HG03103 (cell line): ENCODE results near the gene LPGAT1.
"Not testable (repeated sequence)": the region's sequence is repeated elsewhere in the genome, so short reads cannot be mapped to it uniquely, and the experiment has no call there.

Experiments used
- ATAC-seq: cut with Tn5 transposase; IDR thresholded peaks from one replicate; pipeline ENCODE4 v1.9.1; 2021; ENCODE audit warnings: low read depth; ENCODE audit not compliant: unreplicated experiment

LPGAT1 gene

DNA sequence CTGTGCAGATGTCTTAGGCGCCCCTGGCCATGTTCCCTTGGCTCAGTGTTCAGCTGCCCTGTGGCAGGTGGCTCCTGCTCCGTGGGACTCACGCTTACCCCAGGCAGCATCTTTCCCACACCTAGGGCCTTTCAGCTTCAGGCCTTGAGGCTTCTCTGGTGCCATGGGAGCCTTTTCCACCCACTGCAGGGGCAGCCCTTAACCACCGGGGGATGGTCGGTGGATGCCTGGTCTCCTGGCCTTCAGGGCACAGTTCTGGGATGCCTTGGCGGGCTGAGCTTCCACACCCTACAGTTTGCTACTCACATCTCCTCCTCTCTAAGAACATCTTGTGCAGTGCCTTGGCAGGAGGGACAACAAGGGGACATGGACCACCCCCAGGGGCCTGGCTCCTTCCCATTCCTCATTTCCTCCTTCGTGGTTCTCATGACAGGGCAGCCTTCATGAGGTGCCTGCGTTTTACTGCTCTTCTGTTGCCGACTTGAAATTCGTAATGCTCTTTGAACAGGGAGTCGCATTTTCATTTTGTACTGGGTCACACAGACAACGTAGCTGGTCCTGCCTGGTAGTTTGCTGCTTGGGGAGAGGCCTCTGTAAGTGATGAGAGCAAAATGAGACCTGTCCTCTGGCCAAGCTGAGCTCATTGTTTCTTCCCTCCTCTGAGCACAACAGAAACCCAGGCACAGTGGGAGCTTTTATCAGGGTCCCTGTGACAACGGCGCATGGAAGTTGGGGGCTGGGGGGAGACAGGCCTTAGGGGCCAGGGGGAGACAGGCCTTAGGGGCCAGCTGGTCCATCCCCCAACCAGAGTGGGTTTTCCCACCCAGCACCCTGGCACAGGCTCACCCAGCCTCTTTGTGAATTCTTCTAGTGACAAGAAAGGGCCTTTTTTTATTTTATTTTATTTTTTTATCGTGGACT, 93.2 kb downstream of the LPGAT1 start:
- ATAC-seq: no peak

DNA sequence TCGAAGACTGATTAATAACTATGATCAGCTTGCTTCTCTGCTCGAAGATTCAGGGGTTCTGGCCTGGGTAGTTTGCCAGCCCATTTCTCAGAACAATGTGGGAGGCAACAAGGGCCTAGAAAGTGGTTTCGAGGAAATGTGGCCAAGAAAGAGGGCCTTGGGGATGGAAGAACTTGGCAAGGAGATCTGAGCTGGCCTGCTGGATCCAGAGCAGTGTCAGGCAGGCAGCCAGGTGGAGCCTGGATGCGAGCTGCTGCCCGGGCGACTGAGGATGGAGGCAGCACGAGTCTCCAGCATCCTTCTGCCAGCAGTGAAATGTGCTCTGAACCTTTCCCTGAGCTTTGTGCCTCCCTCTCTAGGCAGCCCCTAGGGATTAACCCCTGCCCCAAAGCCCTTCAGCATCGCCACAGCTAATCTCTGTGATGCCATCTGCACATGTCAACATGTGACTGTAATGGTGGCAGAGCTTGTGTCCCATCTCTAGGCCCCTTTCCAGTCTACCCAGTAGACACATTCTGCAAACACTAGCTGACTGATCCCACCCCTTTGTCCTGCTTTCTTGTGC, 94.1 kb downstream of the LPGAT1 start:
- no peak for ATAC-seq

DNA sequence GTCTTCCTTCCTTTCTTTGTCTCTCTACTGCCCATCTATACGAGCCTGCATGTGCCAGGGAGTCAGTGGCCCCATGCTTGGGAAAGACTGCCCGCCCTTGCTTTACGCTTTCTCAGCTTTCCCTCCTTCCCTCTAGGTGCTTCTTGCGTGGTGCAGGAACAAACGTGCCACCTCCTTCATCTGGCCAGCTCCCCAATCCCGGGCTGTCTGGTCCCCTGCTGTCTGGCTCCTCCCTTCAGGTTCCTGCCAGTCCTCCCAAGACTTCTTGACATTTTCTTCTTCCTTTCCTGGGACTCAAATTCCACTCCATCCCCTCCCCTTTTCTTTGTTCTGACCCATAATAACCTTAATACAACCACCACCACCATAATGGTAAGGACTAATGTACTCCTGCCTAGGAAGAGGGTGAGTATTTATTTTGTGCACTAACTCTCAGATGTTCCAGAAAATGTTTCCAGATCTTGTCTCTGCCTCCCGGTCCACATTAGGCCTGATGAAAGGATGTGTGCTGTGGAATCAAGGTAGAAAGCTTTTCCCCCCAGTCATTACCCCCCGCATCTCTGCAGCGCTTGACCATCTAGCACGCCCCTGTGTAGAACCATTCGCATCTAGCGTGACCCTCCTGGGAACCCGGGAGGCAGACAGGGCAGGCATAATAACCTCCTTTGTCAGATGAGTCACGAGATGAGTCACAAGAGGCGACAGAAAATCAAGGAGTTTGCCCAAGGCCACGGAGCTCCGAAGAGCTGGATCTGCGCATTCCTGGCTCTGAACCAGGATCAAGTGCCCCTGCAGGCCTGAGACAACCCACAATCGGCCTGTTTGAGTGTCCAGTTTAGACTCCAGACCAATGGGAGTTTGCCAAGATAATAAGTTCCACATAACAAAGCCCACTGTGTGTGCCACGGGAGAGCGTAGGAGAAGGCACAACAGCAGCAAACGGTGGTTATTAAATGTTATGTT, 95.1 kb downstream of the LPGAT1 start:
- ATAC-seq: no peak

DNA sequence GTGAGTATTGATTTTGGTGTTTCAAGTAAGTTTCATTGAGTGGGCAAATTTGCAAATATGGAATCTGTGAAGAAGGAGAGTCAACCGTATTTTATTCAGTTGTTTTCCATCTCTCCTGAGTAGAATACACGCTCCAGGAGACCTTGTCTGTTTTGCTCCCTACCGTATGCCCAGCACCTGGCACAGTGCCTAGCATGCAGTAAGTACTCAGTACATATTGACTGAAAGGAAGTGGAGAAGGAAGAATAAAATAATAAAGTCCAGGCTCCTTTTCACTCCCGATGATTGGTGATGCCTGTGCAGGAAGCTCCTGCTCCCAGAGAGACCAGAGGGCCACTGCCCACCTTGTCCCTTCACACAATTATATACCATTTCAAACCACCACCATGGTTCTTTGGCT, 95.8 kb downstream of the LPGAT1 start:
- ATAC-seq: no peak

DNA sequence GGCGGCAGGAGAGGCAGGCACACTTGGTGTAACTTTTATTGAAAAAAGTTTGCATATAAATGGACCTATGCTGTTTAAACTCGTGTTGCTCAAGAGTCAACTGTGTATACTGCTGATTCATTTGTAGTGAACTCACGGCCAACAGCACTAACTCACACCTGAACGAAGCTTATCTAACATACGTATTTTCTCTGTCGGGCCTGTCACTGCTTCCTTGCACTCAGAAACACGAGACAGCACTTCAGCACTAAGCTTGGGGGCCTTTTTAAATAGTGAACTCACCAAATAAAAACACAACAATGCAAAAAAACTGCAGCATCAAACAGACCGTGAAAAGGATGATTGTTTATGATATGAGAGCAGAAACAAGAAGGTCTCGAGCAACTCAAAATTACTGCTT, 96.2 kb downstream of the LPGAT1 start:
- no peak for ATAC-seq

DNA sequence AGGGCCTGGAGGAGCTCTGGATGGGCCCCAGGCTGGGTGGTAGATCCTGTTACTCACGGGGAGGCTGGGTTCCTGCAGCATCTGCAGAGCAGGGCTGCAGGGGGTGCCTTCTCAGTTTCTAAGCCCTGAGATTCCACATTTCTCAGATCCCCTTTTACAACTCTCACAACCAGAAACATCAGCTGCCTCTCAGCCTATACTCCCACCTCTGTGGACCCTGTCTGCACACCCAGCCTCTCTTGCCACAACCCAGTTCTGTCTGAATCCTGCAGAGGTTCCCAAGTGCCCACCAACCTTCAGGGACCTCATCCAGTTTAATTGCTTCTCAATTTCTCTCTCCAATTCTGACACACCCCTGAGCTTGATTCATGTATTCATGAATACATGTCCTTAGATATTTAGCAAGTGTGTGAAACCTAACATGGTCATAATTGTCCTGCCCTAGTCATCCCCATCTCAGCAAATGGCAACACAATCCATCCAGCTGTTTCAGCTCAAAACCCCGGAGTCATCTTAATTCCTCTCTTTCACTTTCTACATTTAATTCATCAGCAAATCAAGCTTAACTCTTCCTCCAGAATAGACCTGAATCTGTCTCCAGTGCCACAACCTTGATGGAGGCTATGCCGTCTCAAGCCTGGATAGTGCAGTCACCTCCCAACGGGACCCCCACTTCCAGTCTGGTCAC, 98.1 kb downstream of the LPGAT1 start:
- ATAC-seq: peak; percentile 85

DNA sequence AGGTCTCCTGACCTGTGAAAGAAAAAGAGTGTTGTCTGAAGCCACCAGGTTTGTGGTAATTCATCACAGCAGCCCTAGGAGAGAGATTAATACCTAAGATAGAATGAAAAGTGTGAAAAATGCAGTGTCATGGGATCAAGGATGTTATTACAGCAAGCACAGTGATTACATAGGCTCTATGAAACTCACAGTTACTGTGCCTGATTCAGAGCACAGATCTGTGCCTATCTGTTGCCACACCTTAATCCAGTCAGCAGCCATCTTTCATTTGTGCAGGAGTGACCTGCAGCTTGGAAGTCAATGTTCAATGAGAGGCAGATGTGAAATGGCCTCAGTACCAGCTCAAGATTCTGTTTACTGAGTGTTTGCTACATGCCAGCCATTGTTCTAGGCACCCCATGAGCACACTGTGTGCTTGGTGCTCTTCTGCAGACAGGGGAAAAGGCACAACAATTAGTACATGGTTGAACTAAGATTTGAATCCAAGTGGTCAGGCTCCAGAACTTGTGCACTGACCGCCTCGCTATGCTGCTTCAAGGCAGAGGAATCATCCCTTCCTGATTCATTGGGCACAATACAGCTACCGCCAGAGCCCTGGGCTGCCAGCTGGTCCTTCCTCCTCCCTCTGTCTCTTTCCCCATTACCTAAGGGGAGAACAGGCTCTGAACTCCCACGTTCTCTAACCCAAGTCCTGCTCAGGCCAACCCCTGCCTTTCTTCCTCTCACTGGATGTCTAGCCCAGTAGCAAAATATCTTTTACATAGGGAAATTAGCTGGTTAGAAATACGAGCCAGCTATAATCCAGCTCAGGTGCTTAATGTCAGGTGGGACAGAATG, 98.9 kb downstream of the LPGAT1 start:
- ATAC-seq: no peak

DNA sequence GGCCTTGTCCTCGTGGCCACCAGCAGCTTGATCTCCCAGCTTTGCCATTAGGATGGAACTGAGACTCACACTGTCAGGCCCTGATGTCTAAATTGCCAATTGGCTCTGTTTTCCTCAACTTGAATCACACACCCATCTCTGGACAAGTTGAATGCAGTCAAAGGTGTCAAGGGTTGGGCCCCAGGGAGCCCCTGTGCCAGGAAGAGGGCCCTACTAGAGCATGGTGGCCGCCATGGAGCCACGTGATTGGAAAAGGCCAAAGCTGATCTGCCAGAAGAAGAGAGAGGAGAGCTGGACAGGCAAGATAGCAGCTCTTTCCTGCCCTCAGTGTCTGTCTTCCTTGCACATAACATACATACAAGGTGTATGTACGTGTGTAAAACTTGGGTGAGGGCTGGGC, 100.2 kb downstream of the LPGAT1 start:
- ATAC-seq: no peak

DNA sequence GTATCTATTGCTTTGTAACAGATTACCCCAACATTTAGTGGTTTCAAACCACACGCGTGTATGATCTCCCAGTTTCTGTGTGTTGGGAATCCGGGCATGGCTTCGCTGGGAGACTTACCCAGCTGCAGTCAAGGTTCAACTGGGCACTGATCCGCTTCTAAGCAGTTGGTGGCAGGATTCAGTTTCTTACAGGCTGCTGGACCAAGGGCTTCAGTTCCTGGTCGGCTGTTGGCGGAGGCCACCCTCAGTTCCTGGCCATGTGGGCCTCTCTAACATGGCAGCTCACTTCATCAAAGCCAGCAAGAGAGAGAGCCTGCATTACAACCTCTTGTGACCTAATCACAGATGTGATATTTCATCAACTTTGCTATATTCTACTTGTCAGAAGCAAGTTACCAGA, 101.3 kb downstream of the LPGAT1 start:
- ATAC-seq: no peak

DNA sequence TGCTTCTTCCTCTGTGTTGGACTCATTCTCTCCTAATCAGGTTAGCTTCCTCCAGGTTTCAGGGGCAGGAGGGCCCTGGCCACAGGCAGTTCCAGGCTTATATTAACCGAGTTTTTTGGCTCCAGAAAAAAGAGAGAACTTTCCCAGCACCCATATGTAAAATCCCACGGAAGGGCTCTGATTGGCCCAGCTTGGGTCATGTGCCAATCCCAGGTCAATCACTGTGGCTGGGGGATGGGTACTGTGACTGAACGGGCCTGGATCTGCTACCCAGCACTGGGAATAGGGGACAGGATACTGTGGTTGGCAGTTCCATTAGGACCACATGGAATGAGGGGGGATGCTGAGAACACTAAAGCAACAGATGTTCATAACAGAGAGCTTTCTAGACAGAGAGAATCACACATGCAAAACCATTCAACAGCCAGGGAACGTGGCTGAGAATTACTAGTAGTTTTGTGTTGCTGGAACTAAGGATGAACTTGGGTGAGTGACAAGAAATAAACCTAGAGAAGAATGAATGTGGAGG, 104.0 kb downstream of the LPGAT1 start:
- ATAC-seq: no peak

DNA sequence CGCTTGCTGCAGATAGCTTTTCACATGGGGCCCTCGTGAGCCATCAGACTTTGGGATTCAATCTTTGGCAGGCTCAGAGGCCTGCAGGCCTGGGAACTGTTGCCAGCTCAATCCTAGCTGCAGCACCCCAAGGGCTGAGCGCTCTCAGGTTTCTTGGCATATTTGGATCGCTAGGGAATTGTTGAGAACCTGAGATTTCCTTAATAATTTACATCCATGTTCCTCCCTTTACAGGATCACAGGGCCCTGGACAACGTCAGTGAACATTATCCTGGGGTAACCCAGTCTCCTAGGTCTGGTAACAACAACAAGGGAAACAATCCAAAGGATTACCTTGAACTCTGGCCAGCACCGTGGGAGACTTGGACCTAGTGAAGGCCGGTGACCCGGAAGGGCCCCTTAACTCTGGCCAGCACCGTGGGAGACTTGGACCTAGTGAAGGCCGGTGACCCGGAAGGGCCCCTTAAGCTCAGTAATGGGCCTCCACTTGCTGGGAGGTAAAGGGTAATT, 105.8 kb downstream of the LPGAT1 start:
- no peak for ATAC-seq

DNA sequence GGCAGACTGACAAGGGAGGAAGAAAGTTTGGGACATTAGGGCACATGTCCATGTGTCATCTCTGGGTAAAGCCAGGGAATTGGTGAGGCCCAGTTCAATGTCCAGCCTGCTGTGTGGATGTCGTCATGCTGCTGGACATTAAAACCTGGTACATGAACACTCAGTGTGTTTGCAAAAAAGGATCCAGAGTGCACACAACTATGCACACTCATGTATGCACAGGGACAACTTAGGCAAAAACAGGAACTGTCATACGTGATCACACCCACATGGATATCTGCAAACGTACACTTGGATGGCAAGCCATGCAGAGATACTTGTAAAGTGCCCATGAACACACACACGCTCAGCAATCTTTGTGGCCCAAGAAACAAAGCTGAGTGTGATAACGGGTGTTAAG, 107.3 kb downstream of the LPGAT1 start:
- ATAC-seq: no peak

DNA sequence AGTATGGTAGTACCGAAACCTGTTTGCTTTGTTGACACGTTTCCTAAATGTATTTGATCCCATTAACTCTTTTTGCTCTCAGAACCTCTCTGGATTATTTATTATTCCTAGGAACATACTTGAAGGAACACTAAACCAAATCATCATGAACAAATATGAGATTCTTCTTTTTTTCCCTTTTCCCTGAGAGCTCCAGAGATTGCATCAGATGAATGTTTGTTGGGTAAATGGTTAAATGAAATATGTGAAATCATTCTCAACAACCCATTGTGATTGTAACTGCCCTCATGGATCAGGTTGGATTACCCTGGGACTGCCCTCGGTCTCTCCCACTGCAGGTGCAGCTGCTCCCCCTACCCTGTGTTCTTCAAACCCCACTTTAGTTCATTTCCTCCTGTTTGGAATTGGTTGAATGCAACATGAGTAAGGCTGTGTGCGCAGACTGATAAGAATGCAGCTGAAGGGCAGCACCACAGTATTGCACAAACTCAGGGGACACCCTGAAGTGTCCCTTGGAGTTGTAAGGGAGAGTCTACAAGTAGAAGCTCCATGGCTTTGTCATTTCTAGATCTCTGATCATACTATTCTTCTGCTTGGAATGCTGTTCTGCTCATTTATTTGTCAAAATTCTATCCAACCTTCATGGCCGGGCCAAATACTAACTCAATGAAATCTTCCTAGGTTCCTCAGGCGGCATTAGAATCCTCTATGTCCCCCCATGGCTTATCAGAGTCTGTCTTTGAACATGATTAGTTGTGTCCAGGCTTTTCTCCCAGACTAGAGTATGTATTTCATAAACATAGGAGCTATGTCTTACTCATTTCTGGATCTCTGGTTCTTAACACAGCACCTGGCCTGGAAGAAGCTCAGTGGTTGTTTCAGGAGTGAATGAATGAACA, 108.0 kb downstream of the LPGAT1 start:
- ATAC-seq: no peak

DNA sequence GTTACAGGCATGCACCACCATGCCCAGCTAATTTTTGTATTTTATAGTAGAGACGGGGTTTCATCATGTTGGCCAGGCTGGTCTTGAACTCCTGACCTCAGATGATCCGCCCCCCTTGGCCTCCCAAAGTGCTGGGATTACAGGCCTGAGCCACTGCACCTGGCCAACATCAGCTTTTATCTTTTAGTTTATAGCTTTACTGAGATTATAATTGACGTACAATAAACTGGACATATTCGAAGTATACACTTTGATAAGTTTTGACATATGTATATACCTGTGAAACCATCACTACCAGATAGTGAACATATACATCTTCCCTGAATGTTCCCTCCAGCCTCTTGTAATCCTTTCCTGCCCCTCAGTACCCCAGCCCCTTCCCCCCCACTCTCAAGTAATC, 114.0 kb downstream of the LPGAT1 start:
- ATAC-seq: not testable (repeated sequence)

DNA sequence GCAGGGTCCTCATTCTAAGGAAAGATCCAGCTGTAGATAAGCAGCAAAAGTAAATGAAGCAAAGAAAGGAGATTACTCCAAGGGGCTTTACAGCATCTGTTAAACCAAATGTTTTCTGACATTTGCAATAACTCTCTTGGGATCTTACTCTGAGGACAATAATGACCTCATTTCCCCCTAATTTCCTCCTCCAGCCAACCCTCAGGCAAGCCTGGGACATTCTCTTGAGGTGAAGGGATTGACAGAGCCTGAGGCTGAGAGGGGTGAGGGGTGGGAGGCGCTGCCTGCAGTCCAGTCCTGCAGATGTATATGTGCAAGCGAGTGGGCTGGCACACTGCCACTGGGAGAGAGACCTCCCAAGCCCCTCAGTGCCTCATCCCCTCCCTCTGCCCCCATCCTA, 114.6 kb downstream of the LPGAT1 start:
- no peak for ATAC-seq

DNA sequence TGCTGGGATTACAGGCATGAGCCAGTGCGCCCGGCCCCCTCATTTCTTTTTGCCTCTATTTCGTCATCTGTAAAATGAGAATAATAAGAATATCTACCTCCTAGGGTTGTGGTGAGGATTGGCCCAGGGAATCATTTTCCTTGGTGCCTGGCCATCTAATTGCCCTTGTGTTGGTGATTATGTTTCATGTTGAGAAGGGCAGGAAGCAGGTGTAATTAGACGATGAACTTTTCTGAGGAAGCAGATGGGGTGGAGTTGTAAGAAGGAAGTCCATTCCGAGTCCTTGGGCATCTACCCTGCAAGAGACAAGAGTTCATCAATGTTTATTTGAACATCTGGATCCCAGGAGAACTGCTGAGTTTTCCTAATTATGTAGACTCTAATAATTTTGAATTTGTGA, 116.4 kb downstream of the LPGAT1 start:
- ATAC-seq: no peak

DNA sequence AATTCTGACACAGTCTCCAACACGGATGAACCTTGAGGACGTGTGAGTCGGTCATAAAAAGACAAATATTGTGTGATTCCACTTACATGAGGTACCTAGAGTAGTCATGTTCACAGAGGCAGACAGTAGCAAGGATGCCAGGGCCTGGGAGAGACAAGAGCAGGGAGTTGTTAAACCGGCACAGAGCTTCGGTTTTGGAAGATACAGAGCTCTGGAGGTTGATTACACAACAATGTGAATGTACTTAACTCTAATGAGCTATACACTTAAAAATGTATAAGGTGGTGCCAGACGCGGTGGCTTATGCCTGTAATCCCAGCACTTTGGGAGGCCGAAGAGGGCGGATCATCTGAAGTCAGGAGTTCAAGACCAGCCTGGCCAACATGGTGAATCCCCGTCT, 117.3 kb downstream of the LPGAT1 start:
- ATAC-seq: no peak

DNA sequence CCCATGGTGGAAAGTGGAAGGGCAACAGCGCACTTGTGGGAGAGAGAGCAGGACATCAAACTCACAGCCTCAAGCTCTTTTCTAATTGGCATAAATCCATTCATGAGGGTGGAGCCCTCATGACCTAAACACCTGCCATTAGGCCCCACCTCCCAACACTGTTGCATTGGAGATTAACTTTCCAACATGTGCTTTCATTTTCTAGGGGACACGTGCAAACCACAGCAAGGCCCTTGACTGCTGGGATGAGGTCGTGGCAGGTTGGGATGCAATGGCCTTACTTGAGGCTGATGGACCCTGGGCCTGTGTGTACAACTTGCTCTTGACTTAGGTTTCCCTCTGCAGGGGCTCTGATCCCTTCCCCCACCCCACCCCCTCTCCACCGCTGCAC, 119.3 kb downstream of the LPGAT1 start:
- ATAC-seq: no peak
